ENCODE data around the gene ALK. TPM values are rescaled to one million over a fixed set of nuclear protein-coding genes. Genes with fewer than 3 reads are reported as not detected.

The ALK gene
- polyA plus RNA-seq, 1 of the 3 experiments (the other 2 are of a cell fraction), result 0.30 TPM

DNA sequence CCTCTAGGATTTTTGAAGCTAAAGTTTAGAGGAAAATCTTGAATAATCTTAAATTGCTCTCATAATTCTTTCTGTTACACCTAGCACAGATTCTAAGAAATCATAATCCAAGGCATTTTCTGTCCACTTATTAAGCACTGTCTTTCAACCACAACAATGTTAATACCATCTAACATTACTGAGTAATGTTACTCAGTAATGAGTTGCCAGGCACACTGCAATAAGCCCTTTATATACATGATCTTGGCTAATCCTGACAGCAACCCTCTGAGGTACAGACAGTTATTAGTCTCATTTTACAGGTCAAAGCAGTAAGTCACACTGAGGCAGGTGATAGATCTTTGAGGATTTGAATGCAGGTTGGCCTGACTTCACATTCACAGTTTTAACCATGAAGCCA, 291.9 kb downstream of the ALK start:
- H3K4me2 ChIP-seq, result no peak overlapping the region
- CTCF ChIA-PET, result interaction anchor here (1.0 to 1.9 kb wide), 3 partner anchors 11 to 23 kb away, joined by 3 to 4 read pairs (median 3); no protein-coding TSS in a partner anchor
- H3K9me3 ChIP-seq, result no peaks in the 10 kb centered on the region
- no peaks in the 10 kb centered on the region for H3F3A ChIP-seq (replicated peaks; ENCODE audit: insufficient read depth)
- H3K36me3 ChIP-seq (replicated peaks in 1 of 2; ENCODE audit: control insufficient read depth in 1 of 2, insufficient read depth in 2 of 2, low read length in 1 of 2), result no peaks in the 10 kb centered on the region
- H2AFZ ChIP-seq (ENCODE audit: low read depth), result no peak overlapping the region
- H3K27ac ChIP-seq (ENCODE audit: low read depth in 2 of 2, low read length in 1 of 2), result peak overlapping the region in 1 of 2 experiments; percentile 77; a peak in 2 of 4 replicates
- no peaks in the 10 kb centered on the region for H3K27me3 ChIP-seq (ENCODE audit: insufficient read depth)
- H3K9ac ChIP-seq, result no peak overlapping the region
- no peak for DNase-seq
- TF ChIP-seq USF1 (IDR thresholded peaks at IDR 0.05; ENCODE audit: borderline replicate concordance, low read depth) (no peak), TEAD4 (IDR thresholded peaks at IDR 0.05; ENCODE audit: borderline replicate concordance, insufficient read depth) (no peak), SMC3 (IDR thresholded peaks at IDR 0.05; ENCODE audit: low read depth, low read length) (no peak), EZH2phosphoT487 (IDR thresholded peaks at IDR 0.05; ENCODE audit: borderline replicate concordance, low read depth) (no peak), MXI1 (IDR thresholded peaks at IDR 0.05; ENCODE audit: low read depth, low read length) (no peak), FOXM1 (IDR thresholded peaks at IDR 0.05; ENCODE audit: low read depth) (no peak), ELF1 (IDR thresholded peaks at IDR 0.05) (no peak), MEF2A (IDR thresholded peaks at IDR 0.05; ENCODE audit: borderline replicate concordance, low read depth) (no peak), TCF12 (IDR thresholded peaks at IDR 0.05) (no peak), GABPA (IDR thresholded peaks at IDR 0.05; ENCODE audit: low read depth) (no peak), GATA2 (CRISPR knock-in tag; IDR thresholded peaks at IDR 0.05) (no peak), FOXJ3 (CRISPR knock-in tag; IDR thresholded peaks at IDR 0.05) (no peak), CHD2 (IDR thresholded peaks at IDR 0.05; ENCODE audit: low read length, partially characterized antibody) (no peak), RXRA (IDR thresholded peaks at IDR 0.05; ENCODE audit: borderline replicate concordance, low read depth) (no peak), FOSL2 (IDR thresholded peaks at IDR 0.05; ENCODE audit: borderline replicate concordance, low read depth) (no peak)
- TF ChIP-seq, protein P1, sequence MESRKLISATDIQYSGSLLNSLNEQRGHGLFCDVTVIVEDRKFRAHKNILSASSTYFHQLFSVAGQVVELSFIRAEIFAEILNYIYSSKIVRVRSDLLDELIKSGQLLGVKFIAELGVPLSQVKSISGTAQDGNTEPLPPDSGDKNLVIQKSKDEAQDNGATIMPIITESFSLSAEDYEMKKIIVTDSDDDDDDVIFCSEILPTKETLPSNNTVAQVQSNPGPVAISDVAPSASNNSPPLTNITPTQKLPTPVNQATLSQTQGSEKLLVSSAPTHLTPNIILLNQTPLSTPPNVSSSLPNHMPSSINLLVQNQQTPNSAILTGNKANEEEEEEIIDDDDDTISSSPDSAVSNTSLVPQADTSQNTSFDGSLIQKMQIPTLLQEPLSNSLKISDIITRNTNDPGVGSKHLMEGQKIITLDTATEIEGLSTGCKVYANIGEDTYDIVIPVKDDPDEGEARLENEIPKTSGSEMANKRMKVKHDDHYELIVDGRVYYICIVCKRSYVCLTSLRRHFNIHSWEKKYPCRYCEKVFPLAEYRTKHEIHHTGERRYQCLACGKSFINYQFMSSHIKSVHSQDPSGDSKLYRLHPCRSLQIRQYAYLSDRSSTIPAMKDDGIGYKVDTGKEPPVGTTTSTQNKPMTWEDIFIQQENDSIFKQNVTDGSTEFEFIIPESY (IDR thresholded peaks at IDR 0.05; ENCODE audit: borderline replicate concordance, low read depth), result no peak
- no peaks in the 10 kb centered on the region for H4K20me1 ChIP-seq (ENCODE audit: insufficient read depth)
- POLR2A ChIA-PET, result interaction anchor here (0.6 kb wide), 1 partner anchor 289 kb away, joined by 3 read pairs; no protein-coding TSS in a partner anchor
- H3K79me2 ChIP-seq (ENCODE audit: insufficient read depth), result no peaks in the 10 kb centered on the region
- peaks cover 21 to 48% of the 10 kb centered on the region in 2 experiments; a peak in 3 of 4 replicates for H3K4me1 ChIP-seq (ENCODE audit: control insufficient read depth in 1 of 2, insufficient read depth in 2 of 2, low read depth in 1 of 2, low read length in 1 of 2)
- H3K4me3 ChIP-seq (ENCODE audit: low read depth in 2 of 2, low read length in 1 of 2), result no peak overlapping the region
- no peaks in the 10 kb centered on the region for H3K9me2 ChIP-seq

GRCh38 chr2:29628862-29629261, 292.5 kb downstream of the ALK start:
- Histone ChIP-seq H3K9ac (no peak overlapping the region), H3K27me3 (ENCODE audit: insufficient read depth) (no peaks in the 10 kb centered on the region), H3F3A (replicated peaks; ENCODE audit: insufficient read depth) (no peaks in the 10 kb centered on the region), H3K27ac (ENCODE audit: low read depth in 2 of 2, low read length in 1 of 2) (peak overlapping the region in 1 of 2 experiments; percentile 77; a peak in 2 of 4 replicates), H4K20me1 (ENCODE audit: insufficient read depth) (no peaks in the 10 kb centered on the region), H3K9me2 (no peaks in the 10 kb centered on the region), H3K4me2 (no peak overlapping the region), H3K36me3 (replicated peaks in 1 of 2; ENCODE audit: control insufficient read depth in 1 of 2, insufficient read depth in 2 of 2, low read length in 1 of 2) (no peaks in the 10 kb centered on the region), H2AFZ (ENCODE audit: low read depth) (no peak overlapping the region), H3K4me3 (ENCODE audit: low read depth in 2 of 2, low read length in 1 of 2) (no peak overlapping the region), H3K79me2 (ENCODE audit: insufficient read depth) (no peaks in the 10 kb centered on the region), H3K9me3 (no peaks in the 10 kb centered on the region), H3K4me1 (ENCODE audit: control insufficient read depth in 1 of 2, insufficient read depth in 2 of 2, low read depth in 1 of 2, low read length in 1 of 2) (peaks cover 21 to 53% of the 10 kb centered on the region in 2 experiments; a peak in 3 of 4 replicates)
- TF ChIP-seq MXI1 (IDR thresholded peaks at IDR 0.05; ENCODE audit: low read depth, low read length) (no peak), CHD2 (IDR thresholded peaks at IDR 0.05; ENCODE audit: low read length, partially characterized antibody) (no peak), POLR2AphosphoS5 (IDR thresholded peaks at IDR 0.05; ENCODE audit: low read depth, low read length) (no peak), JUND (IDR thresholded peaks at IDR 0.05) (no peak), NFIC (IDR thresholded peaks at IDR 0.05; ENCODE audit: borderline replicate concordance) (no peak), NRF1 (IDR thresholded peaks at IDR 0.05; ENCODE audit: low read depth, low read length) (no peak), USF1 (IDR thresholded peaks at IDR 0.05; ENCODE audit: borderline replicate concordance, low read depth) (no peak), TAF1 (IDR thresholded peaks at IDR 0.05; ENCODE audit: borderline replicate concordance, low read depth, low read length) (no peak), MEF2A (IDR thresholded peaks at IDR 0.05; ENCODE audit: borderline replicate concordance, low read depth) (no peak), GATA2 (CRISPR knock-in tag; IDR thresholded peaks at IDR 0.05) (no peak), RXRA (IDR thresholded peaks at IDR 0.05; ENCODE audit: borderline replicate concordance, low read depth) (no peak)
- POLR2A ChIA-PET, result interaction anchor here (1.3 kb wide), 1 partner anchor 15 kb away, joined by 3 read pairs; no protein-coding TSS in a partner anchor
- CTCF ChIA-PET, result interaction anchor here (1.4 to 1.9 kb wide), 2 partner anchors 10 to 12 kb away, joined by 4 to 5 read pairs; no protein-coding TSS in a partner anchor
- WGBS (ENCODE audit: low lambda C conversion rate), result 68% methylated on average over 4 of the region's 4 CpGs
- no peak for DNase-seq
